ENCODE results near the gene RHBDD1.

DNA sequence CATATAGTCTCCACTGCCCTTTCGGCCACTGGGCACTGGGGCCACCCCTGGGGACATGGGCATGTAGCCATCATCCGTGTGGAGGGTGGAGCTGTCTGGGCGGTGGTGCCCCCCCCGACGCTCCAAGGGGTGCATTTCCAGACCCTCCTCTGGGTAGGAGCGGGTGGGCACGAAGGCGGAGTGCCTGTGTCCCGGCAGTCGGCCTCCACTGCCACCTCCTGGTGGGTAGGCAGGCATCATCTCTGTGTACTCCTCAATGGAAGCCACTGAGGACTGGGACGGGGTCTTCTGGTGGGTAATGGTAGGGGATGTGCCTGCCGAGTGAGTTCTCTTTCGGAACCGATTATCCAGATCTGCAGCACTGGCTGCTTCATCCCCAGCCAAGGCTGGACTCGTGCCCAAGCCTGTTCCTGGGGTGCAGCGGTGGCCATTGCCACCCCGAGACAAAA lies 39.0 kb upstream of the RHBDD1 start:
- no peak for TF ChIP-seq EZH2phosphoT487 (IDR thresholded peaks at IDR 0.05; ENCODE audit: low read depth, severe bottlenecking, unreplicated experiment)
- TF ChIP-seq, protein P1, sequence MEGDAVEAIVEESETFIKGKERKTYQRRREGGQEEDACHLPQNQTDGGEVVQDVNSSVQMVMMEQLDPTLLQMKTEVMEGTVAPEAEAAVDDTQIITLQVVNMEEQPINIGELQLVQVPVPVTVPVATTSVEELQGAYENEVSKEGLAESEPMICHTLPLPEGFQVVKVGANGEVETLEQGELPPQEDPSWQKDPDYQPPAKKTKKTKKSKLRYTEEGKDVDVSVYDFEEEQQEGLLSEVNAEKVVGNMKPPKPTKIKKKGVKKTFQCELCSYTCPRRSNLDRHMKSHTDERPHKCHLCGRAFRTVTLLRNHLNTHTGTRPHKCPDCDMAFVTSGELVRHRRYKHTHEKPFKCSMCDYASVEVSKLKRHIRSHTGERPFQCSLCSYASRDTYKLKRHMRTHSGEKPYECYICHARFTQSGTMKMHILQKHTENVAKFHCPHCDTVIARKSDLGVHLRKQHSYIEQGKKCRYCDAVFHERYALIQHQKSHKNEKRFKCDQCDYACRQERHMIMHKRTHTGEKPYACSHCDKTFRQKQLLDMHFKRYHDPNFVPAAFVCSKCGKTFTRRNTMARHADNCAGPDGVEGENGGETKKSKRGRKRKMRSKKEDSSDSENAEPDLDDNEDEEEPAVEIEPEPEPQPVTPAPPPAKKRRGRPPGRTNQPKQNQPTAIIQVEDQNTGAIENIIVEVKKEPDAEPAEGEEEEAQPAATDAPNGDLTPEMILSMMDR (IDR thresholded peaks at IDR 0.05; ENCODE audit: poor library complexity), result peak; percentile 44
- no peak for TF ChIP-seq EZH2 (IDR thresholded peaks at IDR 0.05; ENCODE audit: borderline replicate concordance)

Measured in hepatocyte (in vitro differentiated cells).